Daoy (cell line): Measurements from ENCODE around the gene USH1G. TPM values are rescaled to one million over a fixed set of nuclear protein-coding genes. Genes with fewer than 3 reads are reported as not detected.
"Not testable (repeated sequence)": the region's sequence is repeated elsewhere in the genome, so short reads cannot be mapped to it uniquely, and the experiment has no call there.

Source experiments
- DNase-seq: peaks from one replicate; pipeline ENCODE4 v3.0.0-alpha.2; 2015; ENCODE audit warnings: low read depth
- total RNA-seq: library from RNA; depleted of rRNA; stranded (reverse); fragments of >200 nt; shearing (Covaris generic); gene quantifications from 2 replicates; pipeline ENCODE4 v1.2.3, GENCODE V29; 2014; rRNA removed

Gene USH1G
- total RNA-seq, 1 experiment from 2014 or later = not detected

DNA sequence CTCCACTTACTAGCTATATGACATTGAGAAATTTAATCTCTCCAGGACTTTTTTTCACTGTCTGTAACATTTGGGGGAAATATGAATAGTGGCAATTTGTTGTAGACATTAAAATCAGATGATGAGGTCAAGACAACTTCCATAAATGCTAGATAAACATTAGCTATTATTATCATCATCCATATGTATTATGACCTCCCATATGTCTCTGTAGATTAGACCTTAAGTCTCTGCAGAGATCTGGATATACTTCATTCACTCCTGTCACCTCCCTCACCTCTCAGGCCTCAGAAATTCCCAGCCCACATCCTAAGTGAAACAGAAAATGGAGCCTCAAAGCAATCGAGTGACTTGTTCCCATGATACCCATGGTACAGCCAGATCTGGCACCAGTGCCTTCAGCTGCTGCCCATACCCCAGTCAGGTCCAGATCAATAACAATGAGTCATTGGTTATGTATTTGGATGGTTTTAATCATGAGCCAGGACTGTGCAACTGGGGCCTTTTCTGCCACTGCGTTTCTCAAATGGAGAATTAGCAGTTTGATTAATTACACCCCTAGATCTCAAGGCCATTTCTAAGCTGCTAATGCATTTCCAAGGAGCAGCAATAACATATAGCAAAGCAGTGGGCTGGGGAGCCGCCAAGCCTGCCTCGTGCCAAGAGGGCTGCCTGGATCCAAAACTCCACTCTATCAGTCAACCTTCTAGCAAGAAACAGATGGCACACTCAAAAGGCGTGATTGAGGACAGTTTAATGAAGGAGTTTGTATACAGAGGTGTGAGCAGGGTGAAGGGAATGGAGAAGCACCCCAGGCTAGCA, 47.7 kb downstream of the USH1G start:
- no peak for DNase-seq

DNA sequence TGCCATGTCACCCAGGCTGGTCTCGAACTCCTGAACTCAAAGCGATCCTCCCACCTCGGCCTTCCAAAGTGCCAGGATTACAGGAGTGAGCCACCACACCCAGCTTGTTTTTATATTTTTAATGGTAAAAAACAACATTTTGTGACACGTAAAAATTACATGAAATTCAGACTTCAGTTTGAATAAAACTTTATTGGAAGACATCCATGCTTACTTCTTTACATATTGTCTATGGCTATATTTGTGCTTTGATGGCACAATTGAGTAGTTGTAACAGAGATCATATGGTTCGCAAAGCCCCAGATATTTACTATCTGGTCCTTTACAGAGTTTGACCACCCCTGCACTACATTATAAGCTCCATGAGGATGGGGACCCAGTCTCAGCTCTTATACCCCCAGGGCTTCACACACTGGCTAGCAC, 48.4 kb downstream of the USH1G start:
- no peak for DNase-seq

DNA sequence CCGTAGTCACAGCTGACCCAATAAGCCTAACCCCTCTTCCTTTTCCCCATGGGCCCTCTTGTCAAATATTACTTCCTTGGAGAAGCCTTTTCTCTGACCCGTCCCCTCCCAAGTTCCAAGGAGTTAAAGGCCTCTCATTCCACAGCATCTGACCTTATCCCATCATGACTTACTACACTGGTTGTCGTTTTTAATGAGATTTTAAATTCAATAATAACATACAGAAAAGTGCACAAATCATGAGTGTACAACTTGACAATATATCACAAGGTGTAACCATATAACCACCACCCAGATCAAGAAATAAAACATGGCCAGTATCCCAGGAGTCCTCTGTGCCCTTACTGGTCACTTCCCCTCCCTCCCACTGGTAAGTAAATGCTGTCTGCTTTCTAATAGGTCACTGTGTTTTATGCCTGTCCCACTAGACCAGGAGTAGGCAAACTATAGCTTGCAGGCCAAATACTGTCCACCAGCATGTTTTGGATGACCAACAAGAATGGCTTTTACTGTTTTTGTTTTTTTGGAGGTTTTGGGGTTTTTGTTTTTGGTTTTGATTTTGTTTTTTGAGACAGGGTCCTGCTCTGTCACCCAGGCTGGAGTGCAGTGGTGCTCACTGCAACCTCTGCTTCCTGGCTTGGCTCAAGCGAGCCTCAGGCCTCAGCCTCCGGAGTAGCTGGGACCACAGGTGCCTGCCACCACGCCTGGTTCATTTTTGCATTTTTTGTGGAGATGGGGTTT, 49.0 kb downstream of the USH1G start:
- no peak for DNase-seq

DNA sequence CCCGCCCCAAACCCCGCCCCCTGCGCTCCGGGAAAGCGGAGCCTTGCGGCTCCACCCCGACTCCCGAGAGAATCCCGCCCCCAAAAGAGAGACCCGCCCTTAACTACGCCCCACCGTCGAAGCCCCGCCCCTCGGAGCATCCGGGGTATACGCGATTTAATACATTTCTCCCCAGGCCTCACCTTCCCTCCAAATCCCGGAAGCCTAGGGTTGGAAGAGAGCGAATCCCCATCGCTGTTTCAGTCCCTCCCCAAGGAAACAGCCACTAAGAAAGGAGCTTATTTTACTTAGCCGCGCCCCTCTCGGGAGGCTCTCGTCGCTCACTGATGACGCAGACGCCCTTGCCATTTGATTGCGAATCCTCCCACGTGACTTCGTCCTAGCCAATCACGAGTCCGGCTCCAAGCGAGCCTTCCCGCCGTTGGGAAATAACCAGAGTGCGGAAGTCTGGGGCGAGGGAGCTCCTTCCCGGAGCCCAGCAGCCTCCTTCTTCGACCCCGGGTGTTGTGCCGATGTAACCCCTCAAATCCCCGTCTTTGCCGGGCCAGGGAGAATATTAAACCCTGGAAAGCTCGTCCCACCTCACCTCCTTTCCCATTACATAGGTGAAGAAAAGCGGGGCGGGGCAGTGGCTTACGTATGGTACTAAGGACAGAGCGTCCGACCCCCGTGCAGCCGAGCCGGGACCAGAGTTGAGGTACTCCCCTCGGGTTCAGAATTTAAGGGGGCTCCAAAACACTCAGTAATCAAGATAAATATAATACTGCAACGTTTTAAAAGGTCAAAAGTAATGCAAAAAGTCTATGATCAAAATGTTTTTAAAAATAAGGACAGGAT, 49.8 kb downstream of the USH1G start:
- DNase-seq = peak; percentile 99

DNA sequence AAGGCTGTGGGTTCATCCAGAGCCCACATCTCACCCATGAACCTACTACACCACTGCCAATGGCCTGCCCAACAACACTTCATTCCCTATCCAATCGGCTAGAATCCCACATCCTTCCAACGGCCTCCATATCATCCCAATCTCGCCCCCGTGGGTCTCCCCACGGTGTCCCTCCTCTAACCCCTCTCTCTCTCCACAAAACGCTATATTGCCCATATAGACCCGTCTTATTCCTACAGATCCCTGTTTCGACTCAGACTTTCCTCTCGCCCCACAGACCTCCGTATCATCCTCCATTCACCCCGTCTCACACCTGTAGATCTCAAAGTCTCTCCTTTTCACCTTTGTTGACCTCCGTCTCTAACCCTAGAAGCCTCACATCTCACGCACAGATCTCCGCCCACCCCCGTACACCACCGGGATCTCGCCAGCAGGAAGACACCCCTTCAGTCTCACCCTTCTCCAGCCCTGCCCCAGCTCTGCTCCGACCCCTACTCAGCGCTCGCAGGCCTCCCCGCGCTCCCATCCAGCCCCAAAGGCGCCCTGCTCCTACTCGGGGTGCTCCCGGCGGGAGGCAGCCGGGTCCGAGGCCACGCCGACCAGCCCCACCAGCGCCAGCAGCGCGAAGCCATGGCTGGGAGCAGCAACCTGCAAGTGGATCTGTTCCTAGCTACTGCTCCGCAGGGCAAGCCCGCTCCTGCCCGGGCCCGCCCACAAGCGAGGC, 50.6 kb downstream of the USH1G start, which contains the start of gene FDXR:
TSS of gene FDXR (minus strand) at position 682 of the 724 bp plus-strand sequence. CDS start at position 632, 50 bp downstream.
- no peak for DNase-seq

DNA sequence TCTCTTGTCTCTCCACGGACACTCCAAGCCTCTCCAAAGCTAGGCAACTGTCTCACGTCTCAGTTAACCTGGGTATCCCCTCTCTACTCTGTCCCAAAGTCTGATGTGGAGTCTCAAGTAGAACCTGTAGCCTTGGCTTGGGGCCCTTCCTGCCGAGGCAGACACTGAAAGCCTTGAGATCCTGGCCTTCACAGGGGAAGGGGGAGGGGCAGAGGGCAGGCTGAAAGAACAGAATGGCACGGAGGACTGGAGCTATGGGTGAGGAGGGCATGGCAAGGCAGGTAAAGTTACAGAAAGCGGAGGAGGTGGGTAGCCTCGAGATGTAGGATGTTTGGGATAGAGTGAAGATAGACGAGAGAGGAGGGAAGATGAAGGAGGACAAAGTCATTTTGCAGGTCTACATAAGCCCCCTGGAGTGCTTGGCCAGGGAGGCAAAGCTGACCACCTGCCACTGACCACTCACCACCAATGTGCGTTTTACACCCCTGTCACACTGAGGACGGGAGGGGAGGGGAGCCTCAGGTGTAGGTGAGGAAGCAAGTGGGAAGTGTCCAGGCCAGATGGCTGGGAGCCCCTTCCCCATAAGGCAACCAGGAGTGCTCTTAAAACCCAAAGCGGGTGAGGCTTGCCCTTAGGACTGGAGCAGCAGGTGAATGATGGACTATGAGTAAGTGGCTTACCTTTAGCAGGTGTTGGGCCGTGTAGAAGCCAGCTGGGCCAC, 51.5 kb downstream of the USH1G start:
- no peak for DNase-seq

DNA sequence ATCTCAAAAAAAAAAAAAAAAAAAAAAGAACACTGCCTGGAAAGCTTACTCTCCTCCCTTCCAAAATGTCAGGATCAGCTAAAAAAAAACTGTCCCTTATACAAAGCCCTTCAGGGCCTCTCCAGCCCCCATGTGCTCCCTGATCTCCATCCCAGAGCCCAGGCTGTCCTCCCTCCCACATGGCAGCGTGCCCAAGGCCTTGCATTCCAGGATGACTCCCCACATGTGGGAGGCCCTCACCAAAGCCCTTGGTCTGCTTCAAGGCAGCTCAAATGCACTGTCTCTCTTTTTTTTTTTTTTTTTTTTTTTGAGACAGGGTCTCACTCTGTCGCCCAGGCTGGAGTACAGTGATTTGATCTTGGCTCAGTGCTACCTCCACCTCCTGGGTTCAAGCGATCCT, 52.5 kb downstream of the USH1G start:
- DNase-seq = peak; percentile 82

DNA sequence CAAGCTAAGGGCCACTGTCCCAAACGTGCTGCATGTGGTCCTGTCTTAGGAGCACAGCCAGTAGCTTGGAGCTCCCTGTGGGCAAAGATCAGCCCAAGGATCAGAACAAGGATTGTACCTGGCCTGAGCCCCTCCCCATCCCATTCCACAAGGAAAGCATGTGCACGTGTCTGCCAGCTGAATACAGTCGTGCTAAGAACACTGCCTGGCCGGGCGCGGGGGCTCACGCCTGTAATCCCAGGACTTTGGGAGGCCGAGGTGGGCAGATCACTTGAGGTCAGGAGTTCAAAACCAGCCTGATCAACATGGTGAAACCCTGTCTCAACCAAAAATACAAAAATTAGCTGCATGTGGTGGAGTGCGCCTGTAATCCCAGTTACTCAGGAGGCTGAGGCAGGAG, 53.0 kb downstream of the USH1G start:
- DNase-seq = not testable (repeated sequence)

DNA sequence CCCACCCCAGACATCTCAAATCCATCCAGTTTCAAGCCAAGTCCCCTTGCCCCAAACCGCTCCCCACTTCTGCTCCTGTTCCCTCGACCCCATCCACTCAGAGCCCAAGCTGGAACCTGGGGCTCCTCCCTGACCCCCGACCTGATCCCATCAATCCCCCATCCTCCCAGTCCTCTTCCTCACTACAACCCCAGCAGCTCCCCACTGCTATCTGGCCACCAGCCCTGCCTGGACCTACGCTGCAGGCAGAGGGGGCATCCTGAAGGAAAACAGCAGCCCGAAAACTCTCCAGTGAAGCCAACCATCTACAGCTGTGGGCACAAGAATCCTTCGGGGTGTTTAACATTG, 54.2 kb downstream of the USH1G start:
- no peak for DNase-seq

DNA sequence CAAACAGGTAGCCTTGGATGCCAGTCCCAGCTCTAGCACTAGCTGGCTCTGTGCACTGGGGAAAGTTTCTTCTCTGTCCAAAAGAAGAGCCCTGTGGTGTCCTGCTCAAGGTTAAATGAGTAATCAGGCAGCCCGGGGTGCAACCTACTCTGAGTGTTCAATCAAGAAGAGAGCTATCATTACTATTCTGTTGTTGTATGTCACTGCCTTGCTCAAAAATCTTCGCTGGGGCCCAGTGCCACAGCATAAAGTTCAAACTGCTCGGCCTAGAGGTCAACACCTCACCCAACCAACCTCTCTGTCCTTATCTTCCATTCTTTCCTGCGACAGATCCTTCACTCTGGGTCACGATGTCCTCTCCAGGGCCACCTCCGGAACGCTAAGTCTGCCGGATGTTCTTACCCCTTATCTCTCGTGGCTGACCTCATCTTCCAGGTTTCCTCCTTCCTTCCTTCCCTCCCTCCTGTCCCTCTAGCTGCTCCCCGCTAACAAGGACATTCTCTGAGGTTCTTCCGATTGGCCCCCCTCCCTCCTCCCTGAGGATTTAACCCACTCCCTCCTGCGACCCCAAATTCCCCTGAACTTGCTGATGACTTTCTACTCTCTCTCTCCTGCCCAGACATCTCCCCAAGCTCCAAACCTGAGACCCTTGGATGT, 54.7 kb downstream of the USH1G start:
- no peak for DNase-seq

DNA sequence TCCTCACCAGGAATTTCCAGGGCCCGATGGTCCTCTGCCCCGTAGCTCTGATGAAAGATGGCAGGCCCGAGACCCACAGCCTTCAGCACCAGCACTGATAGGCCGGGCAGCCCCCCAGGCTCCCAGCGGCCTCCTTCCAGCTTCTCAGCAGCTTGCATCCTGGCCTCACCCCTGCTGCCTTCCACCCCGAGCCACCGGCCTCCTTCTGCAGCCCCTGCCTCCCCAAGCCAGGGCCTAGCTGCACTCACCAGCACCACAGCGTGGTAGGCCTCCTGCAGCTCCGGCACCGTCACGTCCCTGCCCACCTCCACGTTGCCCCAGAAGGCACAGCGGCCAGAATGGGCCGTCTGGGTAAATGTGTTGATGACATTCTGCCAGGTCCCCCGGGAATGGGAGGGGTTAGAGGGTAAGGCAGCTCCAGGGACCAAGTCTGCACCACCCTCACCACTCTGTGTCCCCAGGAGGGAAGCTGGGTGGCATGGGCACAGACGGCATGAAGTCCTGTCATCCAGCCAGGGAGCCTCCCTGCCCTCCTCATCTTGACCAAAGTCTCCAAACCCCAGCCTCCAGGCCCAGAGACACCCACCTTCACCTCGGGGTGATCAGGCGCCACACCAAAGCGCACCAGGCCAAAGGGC, 56.7 kb downstream of the USH1G start:
- DNase-seq = no peak

Other genes with a start within 250 kb of the USH1G start
- gene CD300LF, start 210.3 kb downstream of the USH1G start, total RNA-seq = not detected in 2 replicates
- not detected in 2 replicates for gene RAB37, start 186.0 kb downstream of the USH1G start, total RNA-seq
- 38.1 and 44.8 TPM in 2 replicates for gene NHERF1, start 174.6 kb downstream of the USH1G start, total RNA-seq
- 30.0 and 31.1 TPM in 2 replicates for gene NAT9, start 146.9 kb downstream of the USH1G start, total RNA-seq
- not detected in 2 replicates for gene GRIN2C, start 63.4 kb downstream of the USH1G start, total RNA-seq
- 8.2 and 13.1 TPM in 2 replicates for gene FDXR, start 50.3 kb downstream of the USH1G start, total RNA-seq
- not detected in 2 replicates for gene FADS6, start 29.6 kb downstream of the USH1G start, total RNA-seq
- not detected in 2 replicates for gene OTOP2, start 1.0 kb upstream of the USH1G start, total RNA-seq
- gene OTOP3, start 12.6 kb upstream of the USH1G start, total RNA-seq = not detected in 2 replicates
- gene HID1, start 49.5 kb upstream of the USH1G start, total RNA-seq = 0.11 and 0.45 TPM in 2 replicates
- 9.2 and 11.5 TPM in 2 replicates for gene CDR2L, start 64.4 kb upstream of the USH1G start, total RNA-seq
- 155 and 172 TPM in 2 replicates for gene MRPL58, start 89.4 kb upstream of the USH1G start, total RNA-seq
- gene ATP5PD, start 123.7 kb upstream of the USH1G start, total RNA-seq = 453 and 707 TPM in 2 replicates
- 17.9 and 19.1 TPM in 2 replicates for gene KCTD2, start 124.0 kb upstream of the USH1G start, total RNA-seq
- 0.24 TPM in 1 of 2 replicates, not detected in the other for gene SLC16A5, start 164.7 kb upstream of the USH1G start, total RNA-seq
- 2.6 and 3.6 TPM in 2 replicates for gene ARMC7, start 186.7 kb upstream of the USH1G start, total RNA-seq
- 86.0 and 91.8 TPM in 2 replicates for gene NT5C, start 208.5 kb upstream of the USH1G start, total RNA-seq
- gene JPT1, start 231.3 kb upstream of the USH1G start, total RNA-seq = 423 and 641 TPM in 2 replicates